Measurements from ENCODE around the gene ADI1.
"Not testable (repeated sequence)": the region's sequence is repeated elsewhere in the genome, so short reads cannot be mapped to it uniquely, and the experiment has no call there.

Gene ADI1

DNA sequence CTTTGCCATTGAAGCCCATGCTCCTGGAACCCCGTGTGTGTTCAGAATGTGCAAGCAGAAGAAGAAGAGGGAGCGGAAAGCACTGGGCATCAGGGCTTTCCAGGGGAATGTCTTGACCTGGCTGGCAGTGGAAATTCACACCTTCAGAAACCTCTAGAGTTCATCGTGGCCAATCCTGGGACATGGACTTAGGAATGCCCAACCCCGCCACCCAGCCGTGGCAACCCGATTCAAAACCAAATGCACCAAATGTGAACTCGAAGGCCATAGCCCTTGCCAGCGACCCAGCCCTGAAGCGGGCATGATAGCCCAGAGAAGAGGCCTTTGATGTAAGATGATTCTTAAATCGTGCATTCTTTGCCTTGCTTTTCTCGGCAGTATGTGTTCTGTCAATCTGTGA, 69.4 kb downstream of the ADI1 start:
- TF ChIP-seq EZH2phosphoT487 (IDR thresholded peaks at IDR 0.05; ENCODE audit: low read depth), result no peak
- TF ChIP-seq, protein P1, sequence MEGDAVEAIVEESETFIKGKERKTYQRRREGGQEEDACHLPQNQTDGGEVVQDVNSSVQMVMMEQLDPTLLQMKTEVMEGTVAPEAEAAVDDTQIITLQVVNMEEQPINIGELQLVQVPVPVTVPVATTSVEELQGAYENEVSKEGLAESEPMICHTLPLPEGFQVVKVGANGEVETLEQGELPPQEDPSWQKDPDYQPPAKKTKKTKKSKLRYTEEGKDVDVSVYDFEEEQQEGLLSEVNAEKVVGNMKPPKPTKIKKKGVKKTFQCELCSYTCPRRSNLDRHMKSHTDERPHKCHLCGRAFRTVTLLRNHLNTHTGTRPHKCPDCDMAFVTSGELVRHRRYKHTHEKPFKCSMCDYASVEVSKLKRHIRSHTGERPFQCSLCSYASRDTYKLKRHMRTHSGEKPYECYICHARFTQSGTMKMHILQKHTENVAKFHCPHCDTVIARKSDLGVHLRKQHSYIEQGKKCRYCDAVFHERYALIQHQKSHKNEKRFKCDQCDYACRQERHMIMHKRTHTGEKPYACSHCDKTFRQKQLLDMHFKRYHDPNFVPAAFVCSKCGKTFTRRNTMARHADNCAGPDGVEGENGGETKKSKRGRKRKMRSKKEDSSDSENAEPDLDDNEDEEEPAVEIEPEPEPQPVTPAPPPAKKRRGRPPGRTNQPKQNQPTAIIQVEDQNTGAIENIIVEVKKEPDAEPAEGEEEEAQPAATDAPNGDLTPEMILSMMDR (IDR thresholded peaks at IDR 0.05; ENCODE audit: low read depth, low read length), result no peak
- H3K4me1 ChIP-seq (ENCODE audit: low read length), result no peaks in the 10 kb centered on the region
- no peak overlapping the region for H3K27ac ChIP-seq (ENCODE audit: low read length)
- H3K9ac ChIP-seq (ENCODE audit: low read length), result no peak overlapping the region
- H3K4me2 ChIP-seq (ENCODE audit: low read length), result no peak overlapping the region
- no peak overlapping the region for H3K4me3 ChIP-seq (ENCODE audit: low read length)
- no peaks in the 10 kb centered on the region for H3K27me3 ChIP-seq (ENCODE audit: low read depth, low read length)
- no peaks in the 10 kb centered on the region for H3K9me3 ChIP-seq (ENCODE audit: insufficient read depth, low read length)
- no peaks in the 10 kb centered on the region for H4K20me1 ChIP-seq (ENCODE audit: insufficient read depth, low read length)
- H3K36me3 ChIP-seq (replicated peaks; ENCODE audit: low read depth, low read length), result peaks cover 37% of the 10 kb centered on the region
- H3K79me2 ChIP-seq (ENCODE audit: low read length), result no peaks in the 10 kb centered on the region
- no peak overlapping the region for H2AFZ ChIP-seq (ENCODE audit: low read depth, low read length)

DNA sequence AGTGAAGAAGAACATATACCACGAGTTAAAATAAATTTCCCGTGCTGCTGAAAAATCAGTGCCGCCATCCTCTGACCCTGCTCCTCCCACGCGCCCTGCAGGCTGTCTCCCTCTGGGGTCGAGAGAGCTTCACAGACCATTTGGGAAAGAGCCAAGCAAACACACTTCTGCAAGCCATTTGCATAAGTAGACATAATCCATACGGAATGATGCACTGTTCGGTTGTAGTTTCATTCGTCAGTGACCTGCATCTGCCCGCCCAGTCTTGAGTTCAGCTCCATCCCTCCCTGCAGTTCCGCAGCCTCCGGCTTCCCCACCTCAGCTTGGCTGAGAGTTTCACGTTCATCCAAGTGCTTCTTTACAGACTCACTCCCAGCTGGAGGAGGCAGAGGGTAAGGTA, 70.2 kb downstream of the ADI1 start:
- Histone ChIP-seq H3K27me3 (ENCODE audit: low read depth, low read length) (no peaks in the 10 kb centered on the region), H3K36me3 (replicated peaks; ENCODE audit: low read depth, low read length) (peaks cover 42% of the 10 kb centered on the region), H3K27ac (ENCODE audit: low read length) (no peak overlapping the region), H3K4me1 (ENCODE audit: low read length) (no peaks in the 10 kb centered on the region), H3K4me3 (ENCODE audit: low read length) (no peak overlapping the region), H4K20me1 (ENCODE audit: insufficient read depth, low read length) (no peaks in the 10 kb centered on the region), H3K4me2 (ENCODE audit: low read length) (no peak overlapping the region), H3K79me2 (ENCODE audit: low read length) (no peaks in the 10 kb centered on the region), H2AFZ (ENCODE audit: low read depth, low read length) (no peak overlapping the region), H3K9ac (ENCODE audit: low read length) (no peak overlapping the region), H3K9me3 (ENCODE audit: insufficient read depth, low read length) (no peaks in the 10 kb centered on the region)
- TF ChIP-seq, protein P1 (IDR thresholded peaks at IDR 0.05; ENCODE audit: low read depth, low read length), result no peak
- TF ChIP-seq EZH2phosphoT487 (IDR thresholded peaks at IDR 0.05; ENCODE audit: low read depth), result no peak

DNA sequence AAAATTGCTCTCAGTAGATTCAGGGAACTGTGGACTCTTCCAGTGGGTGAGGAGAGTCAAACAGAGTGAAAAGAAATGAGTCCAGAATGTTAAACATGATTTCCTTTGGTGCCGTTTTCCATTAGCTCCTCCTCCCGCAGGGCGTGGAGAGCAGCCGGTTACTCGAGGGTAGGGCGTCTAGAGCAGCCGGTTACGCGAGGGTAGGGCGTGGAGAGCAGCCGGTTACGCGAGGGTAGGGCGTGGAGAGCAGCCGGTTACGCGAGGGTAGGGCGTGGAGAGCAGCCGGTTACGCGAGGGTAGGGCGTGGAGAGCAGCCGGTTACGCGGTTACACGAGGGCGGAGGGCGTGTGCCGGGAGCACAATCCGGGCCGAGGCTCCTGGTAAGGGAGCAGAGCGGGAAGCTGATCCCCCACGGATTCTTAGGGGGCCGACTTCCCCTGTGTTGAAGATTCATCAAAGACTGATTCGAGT, 70.9 kb downstream of the ADI1 start:
- not testable (repeated sequence) for H3K4me3 ChIP-seq (ENCODE audit: low read length); H3K79me2 ChIP-seq (ENCODE audit: low read length); H4K20me1 ChIP-seq (ENCODE audit: insufficient read depth, low read length); H3K9me3 ChIP-seq (ENCODE audit: insufficient read depth, low read length); H3K4me1 ChIP-seq (ENCODE audit: low read length); H3K27ac ChIP-seq (ENCODE audit: low read length); H3K9ac ChIP-seq (ENCODE audit: low read length); H3K4me2 ChIP-seq (ENCODE audit: low read length); H3K27me3 ChIP-seq (ENCODE audit: low read depth, low read length); H2AFZ ChIP-seq (ENCODE audit: low read depth, low read length)
- H3K36me3 ChIP-seq (replicated peaks; ENCODE audit: low read depth, low read length), result peaks cover 48% of the 10 kb centered on the region

- peaks cover 48% of the 10 kb centered on the region for H3K36me3 ChIP-seq (replicated peaks; ENCODE audit: low read depth, low read length)
- TF ChIP-seq EZH2phosphoT487 (IDR thresholded peaks at IDR 0.05; ENCODE audit: low read depth), result no peak
- TF ChIP-seq, protein P1 (IDR thresholded peaks at IDR 0.05; ENCODE audit: low read depth, low read length), result no peak
- H3K4me3 ChIP-seq (ENCODE audit: low read length), result no peak overlapping the region
- H3K9me3 ChIP-seq (ENCODE audit: insufficient read depth, low read length), result no peaks in the 10 kb centered on the region
- H3K27me3 ChIP-seq (ENCODE audit: low read depth, low read length), result no peaks in the 10 kb centered on the region
- no peak overlapping the region for H2AFZ ChIP-seq (ENCODE audit: low read depth, low read length)
- H3K79me2 ChIP-seq (ENCODE audit: low read length), result no peaks in the 10 kb centered on the region
- H3K4me2 ChIP-seq (ENCODE audit: low read length), result no peak overlapping the region
- H3K4me1 ChIP-seq (ENCODE audit: low read length), result no peaks in the 10 kb centered on the region
- H4K20me1 ChIP-seq (ENCODE audit: insufficient read depth, low read length), result no peaks in the 10 kb centered on the region
- H3K9ac ChIP-seq (ENCODE audit: low read length), result no peak overlapping the region
- no peak overlapping the region for H3K27ac ChIP-seq (ENCODE audit: low read length)
Observed at GRCh38 chr2:3447789-3448317, 71.5 kb downstream of the ADI1 start.
